Neural cell (in vitro differentiated cells): ENCODE measurements around the gene MAGI1. TPM values are rescaled to one million over a fixed set of nuclear protein-coding genes. Genes with fewer than 3 reads are reported as not detected.

Experiments used
- H2AFZ ChIP-seq: fragments of 200-600, 300-800 bp; sonication (generic), shearing (Covaris generic); 2 replicates; pipeline ENCODE4 v1.6.0; 2014; ENCODE audit warnings: low read depth, mild to moderate bottlenecking, antibody characterized with exemption, low read length, moderate library complexity
- H3F3A ChIP-seq: fragments of 200-600 bp; shearing (Covaris generic); 2 replicates; pipeline ENCODE4 v1.6.1; 2016; ENCODE audit warnings: mild to moderate bottlenecking, moderate library complexity, mixed read lengths, antibody characterized with exemption, low read length; ENCODE audit not compliant: insufficient read depth, poor library complexity, severe bottlenecking
- H3K27ac ChIP-seq: fragments of 200-600, 300-800 bp; sonication (generic), shearing (Covaris generic); 2 replicates; pipeline ENCODE4 v1.5.1; 2014; ENCODE audit warnings: mild to moderate bottlenecking, low read length, moderate library complexity
- H3K27me3 ChIP-seq: fragments of 300-800, 200-600 bp; sonication (generic), shearing (Covaris generic); 2 replicates; pipeline ENCODE4 v1.6.0; 2014; ENCODE audit warnings: mild to moderate bottlenecking, low read depth, low read length, moderate library complexity; ENCODE audit not compliant: insufficient read depth
- H3K36me3 ChIP-seq: fragments of 300-800, 200-600 bp; sonication (generic), shearing (Covaris generic); 2 replicates; pipeline ENCODE4 v1.5.1; 2014; ENCODE audit warnings: mild to moderate bottlenecking, antibody characterized with exemption, low read length, moderate library complexity; ENCODE audit not compliant: insufficient read depth
- H3K4me2 ChIP-seq: fragments of 300-800, 200-600 bp; sonication (generic), shearing (Covaris generic); 2 replicates; pipeline ENCODE4 v1.6.0; 2014; ENCODE audit warnings: mild to moderate bottlenecking, low read length
- H3K4me3 ChIP-seq: fragments of 300-800, 200-600 bp; sonication (generic), shearing (Covaris generic); 2 replicates; pipeline ENCODE4 v1.5.1; 2014; ENCODE audit warnings: mild to moderate bottlenecking, low read length, moderate library complexity
- H3K79me2 ChIP-seq: fragments of 200-600 bp; shearing (Covaris generic); replicated peaks from 2 replicates; pipeline ENCODE4 v1.6.0; 2014; ENCODE audit warnings: mild to moderate bottlenecking, low read length, moderate library complexity; ENCODE audit not compliant: insufficient read depth
- H3K9ac ChIP-seq: fragments of 300-800, 200-600 bp; sonication (generic), shearing (Covaris generic); 2 replicates; pipeline ENCODE4 v1.6.1; 2016; ENCODE audit warnings: mild to moderate bottlenecking, low read length, mixed read lengths
- H3K9me2 ChIP-seq: fragments of 200-600 bp; shearing (Covaris generic); 2 replicates; pipeline ENCODE4 v1.6.1; 2016; ENCODE audit warnings: mild to moderate bottlenecking, low read length, mixed read lengths; ENCODE audit not compliant: insufficient read depth
- H3K9me3 ChIP-seq: fragments of 200-600, 300-800 bp; sonication (generic), shearing (Covaris generic); 2 replicates; pipeline ENCODE4 v1.6.1; 2016; ENCODE audit warnings: mild to moderate bottlenecking, mixed run types, low read length, moderate library complexity, mixed read lengths
- H4K20me1 ChIP-seq: fragments of 200-600 bp; shearing (Covaris generic); 2 replicates; pipeline ENCODE4 v1.6.1; 2016; ENCODE audit warnings: mild to moderate bottlenecking, mixed run types; ENCODE audit not compliant: insufficient read depth
- EP300 ChIP-seq: fragments of 450-650 bp; conservative IDR thresholded peaks from 2 replicates; pipeline ENCODE4 v1.6.1; 2014; ENCODE audit warnings: antibody characterized with exemption, mild to moderate bottlenecking, moderate library complexity; ENCODE audit not compliant: poor library complexity, severe bottlenecking
- EZH2 ChIP-seq: fragments of 200-600, 300-800 bp; shearing (Covaris generic), sonication (generic); IDR thresholded peaks from 2 replicates; pipeline ENCODE4 v1.6.1; 2014; ENCODE audit warnings: antibody characterized with exemption, low read length, borderline replicate concordance, mild to moderate bottlenecking; ENCODE audit not compliant: insufficient read depth, poor library complexity, severe bottlenecking
- MXI1 ChIP-seq: fragments of 450-650 bp; conservative IDR thresholded peaks from 2 replicates; pipeline ENCODE4 v1.6.1; 2014; ENCODE audit warnings: antibody characterized with exemption, mild to moderate bottlenecking; ENCODE audit not compliant: poor library complexity, severe bottlenecking
- POLR2AphosphoS5 ChIP-seq: IDR thresholded peaks from 2 replicates; pipeline ENCODE4 v1.6.1; 2012
- RAD21 ChIP-seq: fragments of 450-650 bp; conservative IDR thresholded peaks from 2 replicates; pipeline ENCODE4 v1.6.1; 2014; ENCODE audit warnings: antibody characterized with exemption, mild to moderate bottlenecking, moderate library complexity
- SMC3 ChIP-seq: fragments of 450-650 bp; conservative IDR thresholded peaks from 2 replicates; pipeline ENCODE4 v1.6.1; 2014; ENCODE audit warnings: antibody characterized with exemption, mild to moderate bottlenecking, moderate library complexity; ENCODE audit not compliant: poor library complexity
- TAF1 ChIP-seq: IDR thresholded peaks from 2 replicates; pipeline ENCODE4 v1.6.1; 2012; ENCODE audit warnings: low read depth
- polyA plus RNA-seq: library from polyadenylated mRNA; depleted of rRNA; stranded (reverse); fragments of >200 nt; gene quantifications from 2 replicates; pipeline ENCODE4 v1.2.3, GENCODE V29; 2014
- TF ChIP-seq, protein P1 (sequence below): IDR thresholded peaks from 2 replicates; pipeline ENCODE4 v1.6.1; 2012; ENCODE audit warnings: borderline replicate concordance
- TF ChIP-seq, protein P2 (sequence below): fragments of 450-650 bp; IDR thresholded peaks from 2 replicates; pipeline ENCODE4 v1.5.1; 2014; ENCODE audit warnings: antibody characterized with exemption, mild to moderate bottlenecking, moderate library complexity; ENCODE audit not compliant: poor library complexity, severe bottlenecking

Gene MAGI1
- polyA plus RNA-seq, 1 donor from 2014 or later: 44.7 TPM

DNA sequence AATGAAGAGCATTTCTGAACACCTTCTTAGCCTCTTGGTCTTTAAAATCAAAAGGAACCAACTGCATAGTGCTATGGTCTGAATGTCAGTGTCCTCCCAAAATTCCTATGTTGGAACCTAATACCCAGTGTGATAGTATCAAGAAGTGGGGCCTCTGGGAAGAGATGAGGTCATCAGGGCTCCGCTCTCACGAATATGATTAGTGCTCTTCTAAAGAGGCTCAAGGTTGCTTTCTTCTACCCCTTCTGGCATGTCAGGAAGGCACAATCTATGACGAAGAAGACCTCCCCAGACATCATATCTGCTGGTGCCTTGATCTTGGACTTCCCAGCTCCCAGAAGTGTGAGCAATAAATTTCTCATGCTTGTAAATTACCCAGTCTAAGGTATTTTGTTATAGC, 209.5 kb downstream of the MAGI1 start:
- H3K27ac ChIP-seq: no peak overlapping the region

GRCh38 chr3:65828706-65829105, 210.0 kb downstream of the MAGI1 start:
- H3K9me3 ChIP-seq: no peaks in the 10 kb centered on the region

More for the DNA sequence above, 209.5 kb downstream of the MAGI1 start:
- TF ChIP-seq, protein P1, sequence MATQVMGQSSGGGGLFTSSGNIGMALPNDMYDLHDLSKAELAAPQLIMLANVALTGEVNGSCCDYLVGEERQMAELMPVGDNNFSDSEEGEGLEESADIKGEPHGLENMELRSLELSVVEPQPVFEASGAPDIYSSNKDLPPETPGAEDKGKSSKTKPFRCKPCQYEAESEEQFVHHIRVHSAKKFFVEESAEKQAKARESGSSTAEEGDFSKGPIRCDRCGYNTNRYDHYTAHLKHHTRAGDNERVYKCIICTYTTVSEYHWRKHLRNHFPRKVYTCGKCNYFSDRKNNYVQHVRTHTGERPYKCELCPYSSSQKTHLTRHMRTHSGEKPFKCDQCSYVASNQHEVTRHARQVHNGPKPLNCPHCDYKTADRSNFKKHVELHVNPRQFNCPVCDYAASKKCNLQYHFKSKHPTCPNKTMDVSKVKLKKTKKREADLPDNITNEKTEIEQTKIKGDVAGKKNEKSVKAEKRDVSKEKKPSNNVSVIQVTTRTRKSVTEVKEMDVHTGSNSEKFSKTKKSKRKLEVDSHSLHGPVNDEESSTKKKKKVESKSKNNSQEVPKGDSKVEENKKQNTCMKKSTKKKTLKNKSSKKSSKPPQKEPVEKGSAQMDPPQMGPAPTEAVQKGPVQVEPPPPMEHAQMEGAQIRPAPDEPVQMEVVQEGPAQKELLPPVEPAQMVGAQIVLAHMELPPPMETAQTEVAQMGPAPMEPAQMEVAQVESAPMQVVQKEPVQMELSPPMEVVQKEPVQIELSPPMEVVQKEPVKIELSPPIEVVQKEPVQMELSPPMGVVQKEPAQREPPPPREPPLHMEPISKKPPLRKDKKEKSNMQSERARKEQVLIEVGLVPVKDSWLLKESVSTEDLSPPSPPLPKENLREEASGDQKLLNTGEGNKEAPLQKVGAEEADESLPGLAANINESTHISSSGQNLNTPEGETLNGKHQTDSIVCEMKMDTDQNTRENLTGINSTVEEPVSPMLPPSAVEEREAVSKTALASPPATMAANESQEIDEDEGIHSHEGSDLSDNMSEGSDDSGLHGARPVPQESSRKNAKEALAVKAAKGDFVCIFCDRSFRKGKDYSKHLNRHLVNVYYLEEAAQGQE: no peak
- TF ChIP-seq EZH2 (no peak), SMC3 (no peak), TAF1 (no peak), EP300 (no peak), MXI1 (no peak)
- H3K9me2 ChIP-seq: no peaks in the 10 kb centered on the region
- H3K27me3 ChIP-seq: no peaks in the 10 kb centered on the region
- H3K9ac ChIP-seq: no peak overlapping the region
- no peaks in the 10 kb centered on the region for H3K9me3 ChIP-seq
- no peak overlapping the region for H3K4me2 ChIP-seq
- no peak overlapping the region for H3K4me3 ChIP-seq
- H3F3A ChIP-seq: no peaks in the 10 kb centered on the region
- H3K36me3 ChIP-seq: no peaks in the 10 kb centered on the region
- H4K20me1 ChIP-seq: no peaks in the 10 kb centered on the region
- no peak overlapping the region for H2AFZ ChIP-seq
- H3K79me2 ChIP-seq: no peaks in the 10 kb centered on the region

More at GRCh38 chr3:65828706-65829105, 210.0 kb downstream of the MAGI1 start:
- H3K4me3 ChIP-seq: no peak overlapping the region
- H3K79me2 ChIP-seq: no peaks in the 10 kb centered on the region
- H2AFZ ChIP-seq: no peak overlapping the region
- H4K20me1 ChIP-seq: no peaks in the 10 kb centered on the region
- H3K36me3 ChIP-seq: no peaks in the 10 kb centered on the region
- H3K27ac ChIP-seq: no peak overlapping the region
- H3K9me2 ChIP-seq: no peaks in the 10 kb centered on the region
- H3F3A ChIP-seq: no peaks in the 10 kb centered on the region
- H3K4me2 ChIP-seq: no peak overlapping the region
- TF ChIP-seq EZH2 (no peak), MXI1 (no peak), EP300 (no peak), TAF1 (no peak), RAD21 (no peak), SMC3 (no peak), POLR2AphosphoS5 (no peak)
- TF ChIP-seq, protein P1: no peak
- TF ChIP-seq, protein P2, sequence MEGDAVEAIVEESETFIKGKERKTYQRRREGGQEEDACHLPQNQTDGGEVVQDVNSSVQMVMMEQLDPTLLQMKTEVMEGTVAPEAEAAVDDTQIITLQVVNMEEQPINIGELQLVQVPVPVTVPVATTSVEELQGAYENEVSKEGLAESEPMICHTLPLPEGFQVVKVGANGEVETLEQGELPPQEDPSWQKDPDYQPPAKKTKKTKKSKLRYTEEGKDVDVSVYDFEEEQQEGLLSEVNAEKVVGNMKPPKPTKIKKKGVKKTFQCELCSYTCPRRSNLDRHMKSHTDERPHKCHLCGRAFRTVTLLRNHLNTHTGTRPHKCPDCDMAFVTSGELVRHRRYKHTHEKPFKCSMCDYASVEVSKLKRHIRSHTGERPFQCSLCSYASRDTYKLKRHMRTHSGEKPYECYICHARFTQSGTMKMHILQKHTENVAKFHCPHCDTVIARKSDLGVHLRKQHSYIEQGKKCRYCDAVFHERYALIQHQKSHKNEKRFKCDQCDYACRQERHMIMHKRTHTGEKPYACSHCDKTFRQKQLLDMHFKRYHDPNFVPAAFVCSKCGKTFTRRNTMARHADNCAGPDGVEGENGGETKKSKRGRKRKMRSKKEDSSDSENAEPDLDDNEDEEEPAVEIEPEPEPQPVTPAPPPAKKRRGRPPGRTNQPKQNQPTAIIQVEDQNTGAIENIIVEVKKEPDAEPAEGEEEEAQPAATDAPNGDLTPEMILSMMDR: no peak
- H3K9ac ChIP-seq: no peak overlapping the region
- no peaks in the 10 kb centered on the region for H3K27me3 ChIP-seq
